LNCaP clone FGC (cell line): ENCODE results near the gene SUN1.
A peak's percentile ranks its signal among the peaks of the same experiment; 100 is the strongest.

ENCODE experiments used
- DNase-seq: peaks from one replicate; pipeline ENCODE4 v3.0.0-alpha.2; 2011; ENCODE audit warnings: low read depth
- H3K4me3 ChIP-seq: 2 replicates; pipeline ENCODE4 v1.5.1; 2011; ENCODE audit warnings: mild to moderate bottlenecking, low read depth, low read length, control low read depth
- CTCF ChIP-seq: IDR thresholded peaks from 2 replicates; pipeline ENCODE4 v1.5.1; 2012; ENCODE audit warnings: mild to moderate bottlenecking; ENCODE audit not compliant: control insufficient read depth, insufficient read depth; ENCODE audit errors: extremely low read depth

The SUN1 gene

GRCh38 chr7:815284-816216 is 16.7 kb upstream of the SUN1 start:
- DNase-seq, result no peak
- peak overlapping the region; percentile 58 for H3K4me3 ChIP-seq
- TF ChIP-seq CTCF, result no peak

- H3K4me3 ChIP-seq, result peak overlapping the region; percentile 92
- peak; percentile 93 for DNase-seq
- TF ChIP-seq CTCF, result no peak
Observed at GRCh38 chr7:816300-816750, 16.0 kb upstream of the SUN1 start.

GRCh38 chr7:816751-817671 is 15.3 kb upstream of the SUN1 start:
- DNase-seq, result no peak
- TF ChIP-seq CTCF, result no peak
- peak overlapping the region; percentile 92 for H3K4me3 ChIP-seq

GRCh38 chr7:818031-818699 is 14.1 kb upstream of the SUN1 start:
- TF ChIP-seq CTCF, result no peak
- H3K4me3 ChIP-seq, result peak overlapping the region; percentile 92
- no peak for DNase-seq

GRCh38 chr7:820341-820740 is 11.9 kb upstream of the SUN1 start:
- TF ChIP-seq CTCF, result no peak
- no peak for DNase-seq
- H3K4me3 ChIP-seq, result no peak overlapping the region

- no peak overlapping the region for H3K4me3 ChIP-seq
- no peak for TF ChIP-seq CTCF
- no peak for DNase-seq
Observed at GRCh38 chr7:821688-822087, 10.6 kb upstream of the SUN1 start.
